ENCODE data around the gene CSRNP3.

CSRNP3 gene

DNA sequence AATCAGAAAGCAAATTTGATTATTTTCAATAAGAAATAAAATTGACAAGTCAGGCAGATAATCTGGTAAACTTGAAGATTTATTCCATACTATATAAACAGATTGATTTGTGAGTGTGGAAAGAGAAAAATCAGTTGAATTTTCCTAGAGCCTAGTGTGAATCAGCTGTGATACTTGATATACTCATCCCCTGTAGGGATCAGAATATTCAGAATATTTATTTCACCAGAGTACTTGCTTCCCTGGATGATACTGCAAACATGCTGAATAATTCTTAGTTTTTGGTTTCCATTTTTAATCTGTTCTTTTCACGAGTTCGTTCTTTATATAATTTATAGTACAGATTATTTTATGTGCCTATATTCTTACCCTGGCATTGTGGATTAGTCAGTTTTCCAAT lies 181.7 kb downstream of the CSRNP3 start:
- TF ChIP-seq, protein P1, sequence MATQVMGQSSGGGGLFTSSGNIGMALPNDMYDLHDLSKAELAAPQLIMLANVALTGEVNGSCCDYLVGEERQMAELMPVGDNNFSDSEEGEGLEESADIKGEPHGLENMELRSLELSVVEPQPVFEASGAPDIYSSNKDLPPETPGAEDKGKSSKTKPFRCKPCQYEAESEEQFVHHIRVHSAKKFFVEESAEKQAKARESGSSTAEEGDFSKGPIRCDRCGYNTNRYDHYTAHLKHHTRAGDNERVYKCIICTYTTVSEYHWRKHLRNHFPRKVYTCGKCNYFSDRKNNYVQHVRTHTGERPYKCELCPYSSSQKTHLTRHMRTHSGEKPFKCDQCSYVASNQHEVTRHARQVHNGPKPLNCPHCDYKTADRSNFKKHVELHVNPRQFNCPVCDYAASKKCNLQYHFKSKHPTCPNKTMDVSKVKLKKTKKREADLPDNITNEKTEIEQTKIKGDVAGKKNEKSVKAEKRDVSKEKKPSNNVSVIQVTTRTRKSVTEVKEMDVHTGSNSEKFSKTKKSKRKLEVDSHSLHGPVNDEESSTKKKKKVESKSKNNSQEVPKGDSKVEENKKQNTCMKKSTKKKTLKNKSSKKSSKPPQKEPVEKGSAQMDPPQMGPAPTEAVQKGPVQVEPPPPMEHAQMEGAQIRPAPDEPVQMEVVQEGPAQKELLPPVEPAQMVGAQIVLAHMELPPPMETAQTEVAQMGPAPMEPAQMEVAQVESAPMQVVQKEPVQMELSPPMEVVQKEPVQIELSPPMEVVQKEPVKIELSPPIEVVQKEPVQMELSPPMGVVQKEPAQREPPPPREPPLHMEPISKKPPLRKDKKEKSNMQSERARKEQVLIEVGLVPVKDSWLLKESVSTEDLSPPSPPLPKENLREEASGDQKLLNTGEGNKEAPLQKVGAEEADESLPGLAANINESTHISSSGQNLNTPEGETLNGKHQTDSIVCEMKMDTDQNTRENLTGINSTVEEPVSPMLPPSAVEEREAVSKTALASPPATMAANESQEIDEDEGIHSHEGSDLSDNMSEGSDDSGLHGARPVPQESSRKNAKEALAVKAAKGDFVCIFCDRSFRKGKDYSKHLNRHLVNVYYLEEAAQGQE (IDR thresholded peaks at IDR 0.05; ENCODE audit: low read depth) = no peak
- TF ChIP-seq, protein P2, sequence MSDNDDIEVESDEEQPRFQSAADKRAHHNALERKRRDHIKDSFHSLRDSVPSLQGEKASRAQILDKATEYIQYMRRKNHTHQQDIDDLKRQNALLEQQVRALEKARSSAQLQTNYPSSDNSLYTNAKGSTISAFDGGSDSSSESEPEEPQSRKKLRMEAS (IDR thresholded peaks at IDR 0.05) = no peak
- no peak for TF ChIP-seq RAD21 (IDR thresholded peaks at IDR 0.05; ENCODE audit: low read depth)
- no peak for TF ChIP-seq FOXM1 (IDR thresholded peaks at IDR 0.05; ENCODE audit: borderline replicate concordance, low read depth)
- TF ChIP-seq EGR1 (IDR thresholded peaks at IDR 0.05) = no peak
- TF ChIP-seq TCF12 (IDR thresholded peaks at IDR 0.05; ENCODE audit: low read depth) = no peak
- TF ChIP-seq TAF1 (IDR thresholded peaks at IDR 0.05; ENCODE audit: low read depth) = no peak
- no peak for TF ChIP-seq CEBPB (IDR thresholded peaks at IDR 0.05)
- no peak for TF ChIP-seq YY1 (IDR thresholded peaks at IDR 0.05; ENCODE audit: low read depth)
- TF ChIP-seq TEAD4 (IDR thresholded peaks at IDR 0.05) = no peak
- no peak for TF ChIP-seq CREB1 (IDR thresholded peaks at IDR 0.05; ENCODE audit: low read depth)
- TF ChIP-seq, protein P3, sequence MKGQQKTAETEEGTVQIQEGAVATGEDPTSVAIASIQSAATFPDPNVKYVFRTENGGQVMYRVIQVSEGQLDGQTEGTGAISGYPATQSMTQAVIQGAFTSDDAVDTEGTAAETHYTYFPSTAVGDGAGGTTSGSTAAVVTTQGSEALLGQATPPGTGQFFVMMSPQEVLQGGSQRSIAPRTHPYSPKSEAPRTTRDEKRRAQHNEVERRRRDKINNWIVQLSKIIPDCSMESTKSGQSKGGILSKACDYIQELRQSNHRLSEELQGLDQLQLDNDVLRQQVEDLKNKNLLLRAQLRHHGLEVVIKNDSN (IDR thresholded peaks at IDR 0.05) = no peak
- no peak for TF ChIP-seq NFIC (IDR thresholded peaks at IDR 0.05)
- TF ChIP-seq EP300 (IDR thresholded peaks at IDR 0.05; ENCODE audit: borderline replicate concordance) = no peak

DNA sequence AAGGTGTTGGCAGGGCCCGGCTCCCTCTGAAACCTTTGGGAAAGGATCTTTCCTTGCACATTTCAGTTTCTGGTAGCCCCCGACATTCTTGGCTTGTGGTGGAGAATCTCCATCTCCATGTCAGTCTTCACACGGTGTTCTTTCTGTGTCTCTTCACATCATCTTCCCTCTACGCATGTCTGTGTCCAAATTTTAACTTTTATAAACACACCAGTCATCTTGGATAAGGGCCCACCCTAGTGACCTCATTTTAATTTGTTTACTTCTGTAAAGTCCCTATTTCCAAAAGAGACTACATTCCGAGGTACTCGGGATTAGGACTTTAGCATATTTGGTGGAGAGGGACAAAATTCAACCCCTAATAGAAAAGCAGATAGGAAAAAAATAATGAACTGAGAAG lies 186.2 kb downstream of the CSRNP3 start:
- TF ChIP-seq TEAD4 (IDR thresholded peaks at IDR 0.05) (no peak), EGR1 (IDR thresholded peaks at IDR 0.05) (no peak), FOXM1 (IDR thresholded peaks at IDR 0.05; ENCODE audit: borderline replicate concordance, low read depth) (no peak), CREB1 (IDR thresholded peaks at IDR 0.05; ENCODE audit: low read depth) (no peak), EP300 (IDR thresholded peaks at IDR 0.05; ENCODE audit: borderline replicate concordance) (no peak), YY1 (IDR thresholded peaks at IDR 0.05; ENCODE audit: low read depth) (no peak), NFIC (IDR thresholded peaks at IDR 0.05) (no peak), CEBPB (IDR thresholded peaks at IDR 0.05) (no peak), TCF12 (IDR thresholded peaks at IDR 0.05; ENCODE audit: low read depth) (no peak), TAF1 (IDR thresholded peaks at IDR 0.05; ENCODE audit: low read depth) (no peak), RAD21 (IDR thresholded peaks at IDR 0.05; ENCODE audit: low read depth) (no peak), ZBTB7A (IDR thresholded peaks at IDR 0.05; ENCODE audit: low read depth) (no peak)
- TF ChIP-seq, protein P3 (IDR thresholded peaks at IDR 0.05) = no peak
- TF ChIP-seq, protein P2 (IDR thresholded peaks at IDR 0.05) = no peak
- TF ChIP-seq, protein P1 (IDR thresholded peaks at IDR 0.05; ENCODE audit: low read depth) = no peak

DNA sequence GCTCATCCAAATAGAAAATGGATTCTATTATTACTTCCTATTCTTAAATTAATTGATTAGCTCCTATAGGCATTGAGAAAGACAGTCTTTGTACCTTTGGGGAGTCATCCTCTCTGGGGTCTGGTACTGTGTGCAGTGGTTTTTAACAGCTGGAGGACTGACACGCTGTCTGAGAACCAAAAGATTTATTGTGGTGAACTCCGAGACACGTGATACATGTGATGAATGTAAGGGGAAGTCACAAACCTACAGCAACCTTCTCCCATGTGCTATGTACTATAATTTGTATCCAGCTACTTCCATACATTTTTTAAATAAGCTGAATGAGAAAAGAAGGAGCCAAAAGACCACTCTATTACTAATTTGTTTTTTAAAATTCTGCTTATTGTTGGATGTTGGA lies 190.9 kb downstream of the CSRNP3 start:
- TF ChIP-seq, protein P3 (IDR thresholded peaks at IDR 0.05) = no peak
- TF ChIP-seq EP300 (IDR thresholded peaks at IDR 0.05; ENCODE audit: borderline replicate concordance) = no peak
- TF ChIP-seq ZBTB7A (IDR thresholded peaks at IDR 0.05; ENCODE audit: low read depth) = no peak
- no peak for TF ChIP-seq TCF12 (IDR thresholded peaks at IDR 0.05; ENCODE audit: low read depth)
- no peak for TF ChIP-seq TEAD4 (IDR thresholded peaks at IDR 0.05)
- no peak for TF ChIP-seq NFIC (IDR thresholded peaks at IDR 0.05)
- TF ChIP-seq, protein P1 (IDR thresholded peaks at IDR 0.05; ENCODE audit: low read depth) = no peak
- TF ChIP-seq FOXM1 (IDR thresholded peaks at IDR 0.05; ENCODE audit: borderline replicate concordance, low read depth) = no peak
- TF ChIP-seq, protein P2 (IDR thresholded peaks at IDR 0.05) = no peak
- TF ChIP-seq CEBPB (IDR thresholded peaks at IDR 0.05) = no peak
- no peak for TF ChIP-seq EGR1 (IDR thresholded peaks at IDR 0.05)
- no peak for TF ChIP-seq CREB1 (IDR thresholded peaks at IDR 0.05; ENCODE audit: low read depth)

DNA sequence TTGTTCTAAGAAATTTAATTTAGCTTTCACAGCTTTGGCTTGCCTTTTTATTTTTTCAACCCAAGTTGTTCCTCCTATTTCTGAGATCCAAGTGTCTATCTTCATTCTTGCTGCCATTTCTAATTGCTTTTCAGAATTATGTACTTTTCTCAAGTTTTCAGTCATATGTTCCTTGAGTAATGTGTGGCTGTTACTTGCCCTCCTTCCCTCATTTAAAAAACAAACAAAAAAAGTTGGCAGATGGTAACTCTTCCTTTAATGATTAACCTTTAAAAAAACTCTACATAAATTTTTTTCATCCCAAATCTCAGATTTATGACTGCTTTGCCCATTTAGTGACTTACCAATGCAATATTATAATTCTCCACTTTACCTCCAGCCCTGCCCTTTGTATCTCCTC lies 193.2 kb downstream of the CSRNP3 start:
- TF ChIP-seq TCF12 (IDR thresholded peaks at IDR 0.05; ENCODE audit: low read depth) (no peak), TEAD4 (IDR thresholded peaks at IDR 0.05) (no peak), RAD21 (IDR thresholded peaks at IDR 0.05; ENCODE audit: low read depth) (no peak), ZBTB7A (IDR thresholded peaks at IDR 0.05; ENCODE audit: low read depth) (no peak), YY1 (IDR thresholded peaks at IDR 0.05; ENCODE audit: low read depth) (no peak)
- TF ChIP-seq, protein P1 (IDR thresholded peaks at IDR 0.05; ENCODE audit: low read depth) = no peak
